ENCODE measurements around the gene TVP23B.
A peak's percentile ranks its signal among the peaks of the same experiment; 100 is the strongest.
"Not testable (repeated sequence)": the region's sequence is repeated elsewhere in the genome, so short reads cannot be mapped to it uniquely, and the experiment has no call there.

The TVP23B gene

DNA sequence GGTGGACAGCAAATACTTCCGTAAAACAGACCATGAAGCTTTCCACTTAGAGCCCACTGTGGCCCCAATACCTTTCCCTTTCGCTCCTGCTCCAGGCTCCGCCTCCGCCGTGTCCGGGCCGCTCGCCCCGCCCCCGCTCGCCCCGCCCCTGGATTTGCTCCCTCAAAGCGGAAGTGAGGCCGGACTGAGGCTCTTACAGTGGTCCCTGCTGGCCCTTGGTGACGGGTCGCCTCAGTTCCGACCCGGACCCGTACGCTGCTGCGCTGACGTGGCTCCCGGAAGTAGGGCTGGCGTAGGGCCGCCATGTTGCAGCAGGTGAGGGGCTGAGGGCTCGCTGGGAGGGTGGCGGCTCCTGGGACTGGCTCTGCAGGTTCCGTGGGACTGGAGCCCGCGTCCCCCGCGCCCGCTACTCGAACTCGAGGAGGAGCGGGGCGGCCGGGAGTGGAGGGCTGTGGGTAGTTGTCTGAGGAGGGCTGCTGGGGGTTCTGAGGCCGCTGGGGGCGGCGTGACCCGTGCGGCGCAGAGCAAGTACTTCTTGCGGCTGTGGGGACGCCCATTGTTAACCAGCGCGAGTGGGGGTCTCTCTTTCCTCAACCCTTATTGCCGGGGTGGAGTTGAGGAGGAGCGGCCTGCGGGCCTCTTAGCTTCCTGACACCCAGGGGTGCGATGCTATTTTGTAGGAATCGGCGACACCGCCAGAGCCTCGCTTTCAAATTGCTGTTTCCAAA, at the start of gene TVP23B:
Gene TVP23B, plus strand, starts transcription at position 193 of the 728 bp plus-strand sequence. Its CDS starts 111 bp downstream, at position 304.
- DNase-seq (ENCODE audit: low spot score): peak; percentile 94

- DNase-seq (ENCODE audit: low spot score): not testable (repeated sequence)
These were observed 48.5 kb upstream of the TVP23B start for GRCh38 chr17:18732438-18732837.

- not testable (repeated sequence) for DNase-seq (ENCODE audit: low spot score)
These were observed 47.6 kb upstream of the TVP23B start for GRCh38 chr17:18733350-18733749.

DNA sequence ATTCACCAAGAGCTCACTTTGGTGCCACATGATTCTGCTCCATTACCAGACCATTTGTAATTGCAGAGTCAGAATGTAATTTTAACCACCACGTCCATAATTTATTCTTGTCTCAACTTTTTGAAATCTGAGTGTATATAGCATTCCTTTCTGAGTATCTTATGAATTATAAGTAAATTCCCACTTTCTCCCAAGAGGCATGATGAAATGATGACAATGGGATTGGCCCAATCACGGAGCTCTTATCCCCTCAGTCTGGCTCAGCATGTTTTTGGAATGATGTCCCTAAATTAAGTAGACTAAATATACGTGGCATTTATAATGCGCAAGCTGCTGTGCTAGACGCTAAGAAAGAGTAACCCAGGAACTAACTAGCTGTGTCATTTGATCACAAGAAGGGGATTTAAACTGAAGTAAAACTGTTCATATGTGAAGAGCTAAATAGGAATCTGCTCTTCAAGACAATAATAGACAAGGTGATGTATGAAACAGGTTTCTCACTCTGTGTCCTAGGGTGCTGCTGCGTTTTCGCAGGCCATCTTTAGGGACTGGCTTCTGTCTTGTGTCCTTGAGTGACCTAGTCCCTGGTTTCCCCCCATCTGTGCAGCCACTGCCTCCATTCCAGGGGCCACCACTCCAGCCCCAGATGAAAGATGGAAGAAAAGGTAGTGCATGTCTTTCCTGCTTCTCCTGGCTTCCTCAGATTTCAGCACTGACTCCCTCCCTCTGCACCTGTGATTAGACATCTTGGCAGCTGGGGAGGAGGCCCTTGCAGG, 41.2 kb upstream of the TVP23B start:
- not testable (repeated sequence) for DNase-seq (ENCODE audit: low spot score)

GRCh38 chr17:18741228-18741627, 39.8 kb upstream of the TVP23B start:
- not testable (repeated sequence) for DNase-seq (ENCODE audit: low spot score)

DNA sequence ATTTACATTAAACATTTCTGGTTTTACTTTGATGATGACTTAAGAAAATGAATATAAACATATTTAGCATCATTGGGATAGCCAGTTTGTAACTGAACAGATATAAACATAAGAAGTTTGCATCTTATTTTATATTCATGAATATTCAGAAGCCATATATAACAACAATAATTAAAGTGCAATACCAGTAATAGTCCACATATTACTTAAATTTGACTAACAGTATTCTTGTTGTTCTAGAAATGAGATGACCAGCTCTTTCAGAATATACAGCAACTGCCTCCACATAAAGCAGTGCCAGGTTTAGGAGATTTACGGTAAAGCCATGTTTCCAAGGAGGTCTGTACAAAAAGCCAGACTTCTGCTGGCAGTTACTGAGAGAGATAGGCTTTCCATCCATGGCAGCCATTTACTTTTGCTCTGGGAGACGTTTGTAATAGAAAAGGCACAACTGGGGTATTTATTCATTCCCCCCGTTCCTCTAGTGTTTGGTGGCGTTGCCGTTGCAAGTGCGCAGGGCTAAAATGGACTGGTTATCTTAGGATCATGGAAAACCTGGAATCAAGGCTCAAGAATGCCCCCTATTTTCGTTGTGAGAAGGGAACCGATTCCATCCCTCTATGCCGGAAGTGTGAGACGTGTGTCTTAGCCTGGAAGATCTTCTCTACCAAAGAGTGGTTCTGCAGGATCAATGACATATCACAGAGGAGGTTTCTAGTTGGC, 37.1 kb upstream of the TVP23B start, which contains the start of gene FBXW10:
Gene FBXW10, plus strand, starts transcription at position 356 of the 723 bp plus-strand sequence. Its CDS starts 191 bp downstream, at position 547.
- DNase-seq (ENCODE audit: low spot score): peak; percentile 3

- not testable (repeated sequence) for DNase-seq (ENCODE audit: low spot score)
These were observed 36.3 kb upstream of the TVP23B start for GRCh38 chr17:18744726-18745125.

DNA sequence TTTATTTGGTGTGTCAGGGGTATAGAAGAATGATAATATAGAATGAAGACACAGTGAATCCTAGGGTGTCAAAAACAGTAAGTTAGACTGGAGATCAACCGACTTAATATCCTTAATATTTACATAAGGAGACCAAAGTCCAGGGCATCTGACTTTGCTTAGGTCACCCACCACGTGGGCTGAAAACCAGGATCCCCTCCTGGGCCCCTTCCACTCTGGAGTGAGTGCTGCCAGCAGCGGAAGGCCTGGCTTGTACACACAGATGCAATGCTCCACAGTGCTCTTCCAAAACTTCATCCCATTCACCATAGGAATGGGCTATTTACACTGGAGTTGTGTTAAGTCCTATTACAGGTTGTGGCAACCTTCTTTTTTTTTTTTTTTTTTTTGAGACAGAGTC, 34.4 kb upstream of the TVP23B start:
- DNase-seq (ENCODE audit: low spot score): not testable (repeated sequence)

DNA sequence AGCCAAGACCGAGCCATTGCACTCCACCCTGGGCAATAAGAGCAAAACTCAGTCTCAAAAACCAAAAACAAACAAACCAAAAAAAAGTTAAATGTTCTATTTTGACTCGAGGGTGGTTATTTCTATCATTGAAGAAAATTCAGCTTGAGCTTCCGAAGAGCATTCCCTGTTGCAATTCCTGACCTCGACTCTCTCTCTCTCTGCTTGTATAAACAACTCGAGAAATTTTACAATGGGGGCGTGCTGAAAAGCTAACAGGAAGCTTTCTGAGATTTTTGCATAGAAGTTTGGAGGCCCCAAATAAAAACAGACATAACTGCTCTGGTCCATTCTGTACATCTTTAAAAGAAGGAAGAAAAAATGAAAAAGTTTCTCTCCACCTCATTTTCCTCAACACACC, 33.5 kb upstream of the TVP23B start:
- not testable (repeated sequence) for DNase-seq (ENCODE audit: low spot score)

- not testable (repeated sequence) for DNase-seq (ENCODE audit: low spot score)
These were observed 30.7 kb upstream of the TVP23B start for GRCh38 chr17:18750242-18750641.

DNA sequence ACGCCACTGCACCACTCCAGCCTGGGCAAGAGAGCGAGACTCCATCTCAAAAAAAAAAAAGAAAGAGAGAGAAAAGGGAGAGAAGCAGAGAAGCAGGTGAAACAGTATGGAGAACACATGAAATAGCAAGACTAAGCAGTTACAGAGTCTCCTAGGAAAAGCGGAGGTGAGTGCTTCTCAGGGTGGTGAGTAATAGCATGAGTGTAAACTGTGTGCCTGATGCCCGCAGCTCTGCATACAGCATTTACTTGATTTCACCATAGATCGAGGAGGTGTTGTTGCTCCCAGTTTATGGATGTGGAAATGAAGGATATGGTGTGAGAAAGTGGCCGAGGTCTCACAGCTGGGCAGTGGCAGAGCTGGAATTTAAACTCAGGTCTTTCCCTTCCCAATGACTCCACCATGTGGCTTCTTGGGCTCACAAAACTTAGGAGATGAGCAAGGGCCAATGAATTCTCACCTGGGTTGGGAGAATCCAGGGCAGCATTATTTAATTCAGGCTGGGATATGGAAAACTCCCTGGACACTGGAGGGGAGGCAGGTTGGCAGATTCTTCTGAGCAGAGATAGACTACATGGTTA, 27.1 kb upstream of the TVP23B start:
- DNase-seq (ENCODE audit: low spot score): not testable (repeated sequence)

GRCh38 chr17:18755969-18756368, 25.0 kb upstream of the TVP23B start:
- DNase-seq (ENCODE audit: low spot score): not testable (repeated sequence)

DNA sequence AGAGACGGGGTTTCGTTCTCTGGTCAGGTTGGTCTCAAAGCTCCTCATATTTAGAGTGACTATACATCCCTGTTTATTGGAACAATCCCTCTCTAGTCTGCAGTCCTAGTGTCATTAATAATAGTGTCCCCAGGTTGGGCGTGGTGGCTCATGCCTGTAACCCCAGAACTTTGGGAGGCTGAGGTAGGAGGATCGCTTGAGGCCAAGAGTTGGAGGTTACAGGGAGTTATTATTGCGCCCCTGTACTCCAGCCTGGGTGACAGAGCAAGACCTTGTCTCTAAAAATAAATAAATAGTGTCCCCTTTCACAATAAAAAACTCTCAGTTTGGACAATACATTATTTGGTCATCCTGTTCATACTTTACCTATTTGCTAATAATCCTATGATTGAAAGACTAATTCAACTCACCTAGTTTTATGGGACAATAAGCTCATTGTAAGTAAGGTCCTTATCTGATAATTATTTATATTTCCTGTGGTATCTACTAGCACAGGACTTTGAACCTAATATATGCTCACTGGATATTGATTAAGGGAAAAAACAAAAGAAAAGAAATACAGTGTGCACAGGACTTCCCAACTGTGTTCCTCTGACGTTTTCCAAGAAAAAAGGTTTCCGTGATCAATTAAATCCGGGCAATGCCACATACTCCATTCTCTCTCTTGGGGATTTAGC, 23.5 kb upstream of the TVP23B start:
- DNase-seq (ENCODE audit: low spot score): not testable (repeated sequence)

DNA sequence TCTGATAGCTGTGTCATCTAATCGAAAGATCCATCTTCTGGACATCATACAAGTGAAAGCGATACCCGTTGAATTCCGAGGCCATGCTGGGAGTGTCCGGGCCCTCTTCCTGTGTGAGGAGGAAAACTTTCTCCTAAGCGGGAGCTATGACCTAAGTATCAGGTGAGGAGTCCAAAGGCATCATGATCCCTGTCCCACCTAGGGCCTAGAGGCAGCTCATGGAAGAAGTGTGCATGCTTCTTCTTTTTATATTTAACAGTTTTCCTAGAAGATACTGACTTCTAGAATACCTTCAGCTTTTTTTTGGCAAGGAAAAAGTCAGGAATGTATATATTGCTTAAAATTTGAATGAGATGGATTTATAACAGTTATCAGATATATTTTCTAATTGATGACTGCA, 22.6 kb upstream of the TVP23B start:
- DNase-seq (ENCODE audit: low spot score): not testable (repeated sequence)

DNA sequence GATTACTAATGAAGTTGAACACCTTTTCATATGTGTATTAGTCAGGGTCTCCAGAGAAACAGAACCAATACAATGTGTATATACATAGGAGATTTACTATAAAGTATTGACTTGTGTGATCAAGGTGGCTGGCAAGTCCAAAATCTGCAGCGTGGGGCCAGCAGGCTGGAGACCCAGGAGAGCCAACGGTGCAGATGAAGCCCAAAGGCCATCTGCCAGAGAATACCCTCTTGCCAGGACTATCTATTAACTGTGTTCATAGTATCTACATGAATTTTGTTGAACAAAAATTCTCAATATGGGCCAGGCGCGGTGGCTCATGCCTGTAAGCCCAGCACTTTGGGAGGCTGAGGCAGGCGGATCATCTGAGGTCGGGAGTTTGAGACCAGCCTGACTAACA, 20.8 kb upstream of the TVP23B start:
- DNase-seq (ENCODE audit: low spot score): not testable (repeated sequence)

DNA sequence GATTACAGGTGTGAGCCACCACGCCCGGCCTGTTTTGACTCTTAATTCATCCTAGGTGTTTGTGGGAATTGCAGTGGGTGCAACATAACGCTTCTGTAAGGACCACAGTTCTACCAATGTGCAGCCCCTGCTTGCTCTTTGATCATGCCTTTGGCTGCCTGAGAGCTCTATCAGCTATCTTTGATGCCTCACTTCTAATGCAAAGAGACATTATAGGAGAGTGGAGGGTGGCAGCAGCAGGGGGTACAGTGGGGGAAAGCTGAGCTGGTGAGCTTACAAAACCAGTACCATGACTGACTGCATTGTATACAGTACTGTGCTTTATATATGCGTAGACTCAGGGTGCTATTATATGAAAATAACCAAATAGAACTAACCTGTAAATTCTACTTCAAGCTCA, 10.4 kb upstream of the TVP23B start:
- not testable (repeated sequence) for DNase-seq (ENCODE audit: low spot score)

- not testable (repeated sequence) for DNase-seq (ENCODE audit: low spot score)
These were observed 9.9 kb upstream of the TVP23B start for GRCh38 chr17:18771066-18771465.

GRCh38 chr17:18772471-18772870, 8.5 kb upstream of the TVP23B start:
- no peak for DNase-seq (ENCODE audit: low spot score)

- DNase-seq (ENCODE audit: low spot score): not testable (repeated sequence)
These were observed 822 bp downstream of the TVP23B start for GRCh38 chr17:18781805-18782204.

GRCh38 chr17:18785933-18786332, 5.0 kb downstream of the TVP23B start:
- DNase-seq (ENCODE audit: low spot score): not testable (repeated sequence)

- not testable (repeated sequence) for DNase-seq (ENCODE audit: low spot score)
These were observed 5.9 kb downstream of the TVP23B start for GRCh38 chr17:18786890-18787289.
